ENCODE measurements around the gene ST6GALNAC3.

The ST6GALNAC3 gene

GRCh38 chr1:76147917-76148316 is 73.4 kb downstream of the ST6GALNAC3 start:
- no peak for DNase-seq

- DNase-seq, result no peak
Observed at GRCh38 chr1:76148460-76148859, 73.9 kb downstream of the ST6GALNAC3 start.

- DNase-seq, result no peak
Observed at GRCh38 chr1:76153841-76154205, 79.3 kb downstream of the ST6GALNAC3 start.

- DNase-seq, result peak; percentile 54 to 62
Observed at GRCh38 chr1:76154206-76154956, 79.8 kb downstream of the ST6GALNAC3 start.

- DNase-seq, result no peak
Observed at GRCh38 chr1:76156987-76157386, 82.4 kb downstream of the ST6GALNAC3 start.

GRCh38 chr1:76158126-76158525 is 83.6 kb downstream of the ST6GALNAC3 start:
- no peak for DNase-seq

GRCh38 chr1:76160225-76160624 is 85.7 kb downstream of the ST6GALNAC3 start:
- no peak for DNase-seq

GRCh38 chr1:76161451-76161850 is 86.9 kb downstream of the ST6GALNAC3 start:
- DNase-seq, result no peak

- DNase-seq, result no peak
Observed at GRCh38 chr1:76162254-76162653, 87.7 kb downstream of the ST6GALNAC3 start.

- no peak for DNase-seq
Observed at GRCh38 chr1:76164165-76164564, 89.6 kb downstream of the ST6GALNAC3 start.

- DNase-seq, result no peak
Observed at GRCh38 chr1:76170084-76170483, 95.5 kb downstream of the ST6GALNAC3 start.

- no peak for DNase-seq
Observed at GRCh38 chr1:76170513-76170912, 96.0 kb downstream of the ST6GALNAC3 start.

- no peak for DNase-seq
Observed at GRCh38 chr1:76176000-76176399, 101.5 kb downstream of the ST6GALNAC3 start.

GRCh38 chr1:76177615-76178014 is 103.1 kb downstream of the ST6GALNAC3 start:
- no peak for DNase-seq

GRCh38 chr1:76179219-76179698 is 104.7 kb downstream of the ST6GALNAC3 start:
- no peak for DNase-seq

- no peak for DNase-seq
Observed at GRCh38 chr1:76185207-76185606, 110.7 kb downstream of the ST6GALNAC3 start.

GRCh38 chr1:76186554-76187170 is 112.1 kb downstream of the ST6GALNAC3 start:
- DNase-seq, result no peak

GRCh38 chr1:76187436-76187835 is 112.9 kb downstream of the ST6GALNAC3 start:
- no peak for DNase-seq

- DNase-seq, result no peak
Observed at GRCh38 chr1:76189310-76189709, 114.8 kb downstream of the ST6GALNAC3 start.

- no peak for DNase-seq
Observed at GRCh38 chr1:76190749-76191424, 116.3 kb downstream of the ST6GALNAC3 start.

- no peak for DNase-seq
Observed at GRCh38 chr1:76191561-76191960, 117.0 kb downstream of the ST6GALNAC3 start.

- DNase-seq, result no peak
Observed at GRCh38 chr1:76198452-76198851, 123.9 kb downstream of the ST6GALNAC3 start.

- no peak for DNase-seq
Observed at GRCh38 chr1:76202670-76203069, 128.1 kb downstream of the ST6GALNAC3 start.

- DNase-seq, result no peak
Observed at GRCh38 chr1:76203127-76203526, 128.6 kb downstream of the ST6GALNAC3 start.

Measured in SHP77 (cell line).